Left ventricle myocardium inferior (tissue), 1 donor: Measurements from ENCODE around the gene LGALS1. TPM values are rescaled to one million over a fixed set of nuclear protein-coding genes. Genes with fewer than 3 reads are reported as not detected.
"Not testable (repeated sequence)": the region's sequence is repeated elsewhere in the genome, so short reads cannot be mapped to it uniquely, and the experiment has no call there.

Experiments
- DNase-seq: peaks from one replicate; pipeline ENCODE4 v3.0.0-alpha.2; 2020
- H3K27ac ChIP-seq: fragments of 200-600 bp; replicated peaks from 2 replicates; pipeline ENCODE4 v1.8.0; 2021
- H3K27me3 ChIP-seq: fragments of 200-600 bp; 2 replicates; pipeline ENCODE4 v1.8.0; 2021; ENCODE audit warnings: low read depth
- H3K36me3 ChIP-seq: fragments of 200-600 bp; 2 replicates; pipeline ENCODE4 v1.8.0; 2021
- H3K4me1 ChIP-seq: fragments of 200-600 bp; 2 replicates; pipeline ENCODE4 v1.8.0; 2021
- H3K4me3 ChIP-seq: fragments of 200-600 bp; 2 replicates; pipeline ENCODE4 v1.8.0; 2021; ENCODE audit warnings: mild to moderate bottlenecking, moderate library complexity
- H3K9me3 ChIP-seq: fragments of 200-600 bp; replicated peaks from 2 replicates; pipeline ENCODE4 v1.8.0; 2021
- CTCF ChIP-seq: fragments of 200-600 bp; IDR thresholded peaks from 2 replicates; pipeline ENCODE4 v1.8.0; 2021; ENCODE audit warnings: antibody characterized with exemption, mild to moderate bottlenecking, borderline replicate concordance
- intact Hi-C: fragments of 100-400 bp; cut with micrococcal nuclease; formaldehyde crosslinking; loops from one replicate; pipeline ENCODE4 v1.11.0; 2022
- total RNA-seq: library from RNA; stranded (reverse); fragmentation: NEBNext Ultra II Directional; extraction: Animal tissue kit (Norgen Biotek cat#: 25700); gene quantifications from one replicate; pipeline ENCODE4 v1.2.1, GENCODE V29; 2021
- donor health status: DM: no; HTN: yes; CAD: no; lungs with severe emphysema.

The LGALS1 gene
- total RNA-seq, 1 donor from 2014 or later, result 843 TPM

DNA sequence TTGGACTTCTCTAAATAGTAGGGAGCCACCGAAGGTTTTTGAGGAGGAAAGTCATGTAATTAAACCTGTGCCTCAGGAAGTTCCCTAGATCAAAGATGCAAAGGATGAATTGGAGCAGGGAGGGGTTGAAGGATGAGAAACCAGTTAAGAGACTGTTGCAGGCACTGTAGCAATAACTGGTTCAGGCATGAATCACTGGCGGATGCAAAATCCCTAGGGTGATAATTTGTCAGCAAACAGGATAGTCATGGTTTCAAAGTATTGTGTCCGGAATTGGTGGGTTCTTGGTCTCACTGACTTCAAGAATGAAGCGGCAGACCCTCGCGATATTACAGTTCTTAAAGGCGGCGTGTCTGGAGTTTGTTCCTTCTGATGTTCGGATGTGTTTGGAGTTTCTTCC, 41.3 kb downstream of the LGALS1 start:
- DNase-seq, result no peak
- Histone ChIP-seq H3K9me3 (no peaks in the 10 kb centered on the region), H3K27me3 (no peaks in the 10 kb centered on the region), H3K36me3 (no peaks in the 10 kb centered on the region), H3K4me3 (no peak overlapping the region), H3K4me1 (no peaks in the 10 kb centered on the region), H3K27ac (no peak overlapping the region)
- no peak for TF ChIP-seq CTCF
- intact Hi-C loops, result no loop called here

GRCh38 chr22:37717235-37717634, 41.8 kb downstream of the LGALS1 start:
- H3K36me3 ChIP-seq, H3K9me3 ChIP-seq, H3K4me1 ChIP-seq, DNase-seq, H3K4me3 ChIP-seq, intact Hi-C loops, H3K27me3 ChIP-seq, H3K27ac ChIP-seq: not testable (repeated sequence)

- DNase-seq, H3K4me3 ChIP-seq: not testable (repeated sequence)
Measured at GRCh38 chr22:37717746-37718305, 42.4 kb downstream of the LGALS1 start.

DNA sequence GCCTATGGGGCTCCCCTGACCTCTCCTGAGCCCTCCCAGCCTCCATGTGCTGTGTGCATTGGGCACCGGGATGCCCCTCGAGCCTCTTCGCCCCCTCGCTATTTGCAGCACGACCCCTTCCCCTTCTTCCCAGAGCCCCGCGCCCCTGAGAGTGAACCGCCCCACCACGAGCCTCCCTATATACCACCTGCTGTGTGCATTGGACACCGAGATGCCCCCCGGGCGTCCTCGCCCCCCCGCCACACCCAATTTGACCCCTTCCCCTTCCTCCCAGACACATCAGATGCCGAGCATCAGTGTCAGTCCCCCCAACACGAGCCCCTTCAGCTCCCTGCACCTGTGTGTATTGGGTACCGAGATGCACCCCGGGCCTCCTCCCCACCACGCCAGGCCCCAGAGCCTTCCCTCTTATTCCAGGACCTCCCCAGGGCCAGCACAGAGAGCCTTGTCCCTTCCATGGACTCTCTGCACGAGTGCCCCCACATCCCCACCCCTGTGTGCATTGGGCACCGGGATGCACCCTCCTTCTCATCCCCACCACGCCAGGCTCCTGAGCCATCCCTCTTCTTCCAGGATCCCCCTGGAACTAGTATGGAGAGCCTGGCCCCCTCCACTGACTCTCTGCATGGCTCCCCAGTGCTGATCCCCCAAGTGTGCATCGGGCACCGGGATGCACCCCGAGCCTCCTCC, 50.3 kb downstream of the LGALS1 start:
- H3K9me3 ChIP-seq, result no peaks in the 10 kb centered on the region
- H3K36me3 ChIP-seq, result no peaks in the 10 kb centered on the region
- no peak for DNase-seq
- no peaks in the 10 kb centered on the region for H3K27me3 ChIP-seq
- no peak for TF ChIP-seq CTCF
- H3K4me1 ChIP-seq, result peaks cover 16% of the 10 kb centered on the region
- no peak overlapping the region for H3K27ac ChIP-seq
- intact Hi-C loops, result no loop called here
- no peak overlapping the region for H3K4me3 ChIP-seq

More at GRCh38 chr22:37717746-37718305, 42.4 kb downstream of the LGALS1 start:
- H3K4me1 ChIP-seq, H3K9me3 ChIP-seq, H3K27me3 ChIP-seq, intact Hi-C loops, H3K27ac ChIP-seq, H3K36me3 ChIP-seq: not testable (repeated sequence)

- Histone ChIP-seq H3K4me1 (peaks cover 16% of the 10 kb centered on the region), H3K36me3 (no peaks in the 10 kb centered on the region), H3K4me3 (no peak overlapping the region), H3K9me3 (no peaks in the 10 kb centered on the region), H3K27me3 (no peaks in the 10 kb centered on the region), H3K27ac (no peak overlapping the region)
- peak; percentile 17 for TF ChIP-seq CTCF
- DNase-seq, result no peak
- intact Hi-C loops, result no loop called here
Measured at GRCh38 chr22:37726241-37726887, 50.9 kb downstream of the LGALS1 start.

DNA sequence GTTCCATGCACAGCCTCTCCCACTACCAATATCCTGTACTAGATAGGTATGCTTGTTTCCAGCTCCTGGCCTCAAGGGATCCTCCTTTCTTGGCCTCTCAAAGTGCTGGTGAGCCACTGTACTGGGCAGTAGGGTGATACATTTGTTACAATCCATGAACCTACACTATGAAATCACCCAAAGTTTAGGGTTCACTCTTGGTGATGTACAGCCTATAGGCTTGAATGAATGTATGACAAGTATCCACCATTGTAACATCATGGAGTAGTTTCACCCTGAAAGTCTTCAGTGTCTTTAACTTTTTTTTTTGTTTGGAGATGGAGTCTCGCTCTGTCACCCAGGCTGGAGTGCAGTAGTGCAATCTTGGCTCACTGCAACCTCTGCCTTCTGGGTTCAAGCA, 53.2 kb downstream of the LGALS1 start:
- H3K36me3 ChIP-seq, result no peaks in the 10 kb centered on the region
- peaks cover 16% of the 10 kb centered on the region for H3K4me1 ChIP-seq
- no peaks in the 10 kb centered on the region for H3K27me3 ChIP-seq
- peak overlapping the region; percentile 60 for H3K27ac ChIP-seq
- no peaks in the 10 kb centered on the region for H3K9me3 ChIP-seq
- intact Hi-C loops, result no loop called here
- TF ChIP-seq CTCF, result no peak
- H3K4me3 ChIP-seq, result no peak overlapping the region
- DNase-seq, result no peak

Other genes with a start within 250 kb of the LGALS1 start
- not detected for gene ELFN2, start 248.2 kb upstream of the LGALS1 start, total RNA-seq
- 11.8 TPM for gene MFNG, start 189.3 kb upstream of the LGALS1 start, total RNA-seq
- gene CARD10, start 156.2 kb upstream of the LGALS1 start, total RNA-seq, result 9.0 TPM
- 17.7 TPM for gene CDC42EP1, start 115.2 kb upstream of the LGALS1 start, total RNA-seq
- gene LGALS2, start 95.5 kb upstream of the LGALS1 start, total RNA-seq, result not detected
- 27.5 TPM for gene GGA1, start 66.8 kb upstream of the LGALS1 start, total RNA-seq
- gene SH3BP1, start 36.0 kb upstream of the LGALS1 start, total RNA-seq, result 2.5 TPM
- gene PDXP, start 16.9 kb upstream of the LGALS1 start, total RNA-seq, result 23.9 TPM
- 12.8 TPM for gene NOL12, start 10.7 kb downstream of the LGALS1 start, total RNA-seq
- gene TRIOBP, start 21.4 kb downstream of the LGALS1 start, total RNA-seq, result 86.5 TPM
- 42.7 TPM for gene GCAT, start 132.3 kb downstream of the LGALS1 start, total RNA-seq
- gene GALR3, start 147.7 kb downstream of the LGALS1 start, total RNA-seq, result not detected
- 19.4 TPM for gene ANKRD54, start 168.7 kb downstream of the LGALS1 start, total RNA-seq
- gene EIF3L, start 173.8 kb downstream of the LGALS1 start, total RNA-seq, result 379 TPM
- 14.8 TPM for gene MICALL1, start 230.7 kb downstream of the LGALS1 start, total RNA-seq